HCT116 (cell line): ENCODE data around the gene GNB1. TPM values are rescaled to one million over a fixed set of nuclear protein-coding genes. Genes with fewer than 3 reads are reported as not detected.

ENCODE experiments used
- ATAC-seq: fragments of 200-7000 bp; cut with Tn5 transposase; 2 replicates; pipeline ENCODE4 v1.9.1; 2020; ENCODE audit warnings: mild to moderate bottlenecking, moderate library complexity
- BruUV-seq: library from RNA; stranded (reverse); fragments of 400-500 nt; replicated peaks from 2 replicates; lab custom pipeline; 2021; lab: Mats Ljungman, UMichigan
- CTCF ChIA-PET: fragments of 300-600 bp; sonication (Branson Sonifier 250); formaldehyde crosslinking; loops from one replicate; lab custom pipeline; 2021; ENCODE audit warnings: antibody characterized with exemption; lab: Charles Lee
- POLR2A ChIA-PET: fragments of 300-600, 350-600 bp; sonication (Branson Sonifier 250); formaldehyde crosslinking; loops from one replicate; lab custom pipeline; 2021; ENCODE audit warnings: antibody characterized with exemption; lab: Charles Lee
- RAD21 ChIA-PET, 2 experiments: fragments of 300-600 bp; sonication (Branson Sonifier 250); formaldehyde crosslinking; loops; one replicate each; lab custom pipeline; 2023; ENCODE audit warnings: low total read pairs in 2 of 2; ENCODE audit not compliant: uncharacterized antibody in 2 of 2, unreplicated experiment in 2 of 2, low non-redundant PET in 1 of 2; lab: Charles Lee
- DNase-seq: peaks from one replicate; pipeline ENCODE4 v3.0.0-alpha.2; 2010; ENCODE audit warnings: low read depth, low spot score
- H2AFZ ChIP-seq: fragments of 200-600 bp; shearing (Covaris generic), sonication (generic); 2 replicates; pipeline ENCODE4 v1.6.1; 2017; ENCODE audit warnings: low read depth, mixed run types, mixed read lengths, antibody characterized with exemption, low read length; ENCODE audit not compliant: poor library complexity, severe bottlenecking
- H3K27ac ChIP-seq: 2 replicates; pipeline ENCODE4 v1.5.1; 2012; ENCODE audit warnings: low read depth, low read length
- H3K27me3 ChIP-seq: fragments of 200-600 bp; sonication (generic); 2 replicates; pipeline ENCODE4 v1.6.1; 2016; ENCODE audit warnings: mixed run types, low read length, mixed read lengths; ENCODE audit not compliant: insufficient read depth
- H3K36me3 ChIP-seq, 2 experiments: fragments of 200-500 bp in 1 of 2; fragments of 200-600 bp in 1 of 2; sonication (Bioruptor generic) in 1 of 2; sonication (generic) in 1 of 2; 2 replicates each; pipeline versions ENCODE4 v1.5.1 to v1.6.1; 2014 to 2016; ENCODE audit warnings: low read length in 2 of 2, inconsistent platforms in 1 of 2, mixed read lengths in 1 of 2, mixed run types in 1 of 2; ENCODE audit not compliant: insufficient read depth in 2 of 2, control insufficient read depth in 1 of 2
- H3K4me1 ChIP-seq, 2 experiments: fragments of 200-600 bp in 1 of 2; sonication (generic) in 1 of 2; 2 replicates each; pipeline versions ENCODE4 v1.5.1 to v1.6.1; 2012 to 2017; ENCODE audit warnings: low read length in 2 of 2, inconsistent platforms in 1 of 2, mild to moderate bottlenecking in 1 of 2, mixed read lengths in 1 of 2, mixed run types in 1 of 2, moderate library complexity in 1 of 2; ENCODE audit not compliant: insufficient read depth in 2 of 2, control insufficient read depth in 1 of 2
- H3K4me2 ChIP-seq: fragments of 200-600 bp; sonication (generic); 2 replicates; pipeline ENCODE4 v1.6.1; 2017; ENCODE audit warnings: mixed run types, low read length, mixed read lengths
- H3K4me3 ChIP-seq, 2 experiments: fragments of 200-600 bp in 1 of 2; sonication (generic) in 1 of 2; replicated peaks in 1 of 2; 2 replicates each; pipeline ENCODE4 v1.5.1; 2011 to 2016; ENCODE audit warnings: low read length in 2 of 2, control low read depth in 1 of 2, low read depth in 1 of 2, mild to moderate bottlenecking in 1 of 2, mixed read lengths in 1 of 2, mixed run types in 1 of 2
- H3K79me2 ChIP-seq: fragments of 200-600 bp; sonication (generic); 2 replicates; pipeline ENCODE4 v1.6.1; 2017; ENCODE audit warnings: mild to moderate bottlenecking, mixed run types, low read length, moderate library complexity, mixed read lengths; ENCODE audit not compliant: insufficient read depth
- H3K9ac ChIP-seq: fragments of 200-600 bp; sonication (generic); 2 replicates; pipeline ENCODE4 v1.6.1; 2016; ENCODE audit warnings: low read length, mixed read lengths
- H3K9me2 ChIP-seq: fragments of 200-600 bp; sonication (generic), shearing (Covaris generic); 2 replicates; pipeline ENCODE4 v1.6.1; 2017; ENCODE audit warnings: mixed run types, mild to moderate bottlenecking, moderate library complexity; ENCODE audit not compliant: insufficient read depth
- H3K9me3 ChIP-seq, 2 experiments: fragments of 200-500 bp in 1 of 2; fragments of 200-600 bp in 1 of 2; sonication (Bioruptor generic) in 1 of 2; sonication (generic) in 1 of 2; 2 replicates each; pipeline ENCODE4 v1.6.1; 2014 to 2017; ENCODE audit warnings: low read length in 2 of 2, mixed read lengths in 2 of 2, inconsistent platforms in 1 of 2, low read depth in 1 of 2, mild to moderate bottlenecking in 1 of 2, mixed run types in 1 of 2, moderate library complexity in 1 of 2; ENCODE audit not compliant: control insufficient read depth in 1 of 2, insufficient read depth in 1 of 2
- H4K20me1 ChIP-seq: fragments of 200-600 bp; sonication (generic), shearing (Covaris generic); 2 replicates; pipeline ENCODE4 v1.6.1; 2017; ENCODE audit warnings: mixed run types, mild to moderate bottlenecking, moderate library complexity; ENCODE audit not compliant: insufficient read depth
- CEBPB ChIP-seq: IDR thresholded peaks from 2 replicates; pipeline ENCODE4 v1.6.1; 2012; ENCODE audit warnings: low read depth
- EGR1 ChIP-seq: IDR thresholded peaks from 2 replicates; pipeline ENCODE4 v1.6.1; 2012; ENCODE audit warnings: low read depth
- ELF1 ChIP-seq: IDR thresholded peaks from 2 replicates; pipeline ENCODE4 v1.6.1; 2012; ENCODE audit warnings: low read depth, borderline replicate concordance
- JUND ChIP-seq: IDR thresholded peaks from 2 replicates; pipeline ENCODE4 v1.6.1; 2012
- RAD21 ChIP-seq: IDR thresholded peaks from 2 replicates; pipeline ENCODE4 v1.6.1; 2012; ENCODE audit warnings: low read depth, mild to moderate bottlenecking
- REST ChIP-seq: IDR thresholded peaks from 2 replicates; pipeline ENCODE4 v1.6.1; 2012; ENCODE audit warnings: low read depth
- SIN3A ChIP-seq: IDR thresholded peaks from 2 replicates; pipeline ENCODE4 v1.6.1; 2012; ENCODE audit warnings: low read depth
- ZBTB33 ChIP-seq: IDR thresholded peaks from 2 replicates; pipeline ENCODE4 v1.6.1; 2011; ENCODE audit warnings: mild to moderate bottlenecking, low read length, moderate library complexity; ENCODE audit not compliant: insufficient replicate concordance; ENCODE audit errors: extremely low read depth
- ZNF274 ChIP-seq: fragments of 200-500 bp; sonication (Bioruptor generic); IDR thresholded peaks from 2 replicates; pipeline ENCODE4 v1.6.1; 2014; ENCODE audit warnings: mild to moderate bottlenecking, low read depth, low read length, inconsistent platforms
- intact Hi-C: fragments of 100-400 bp; cut with micrococcal nuclease; formaldehyde crosslinking; loops from 2 replicates; pipeline ENCODE4 v1.10.0; 2022
- total RNA-seq: library from RNA; stranded (reverse); gene quantifications from one replicate; pipeline ENCODE4 v1.2.1, GENCODE V29; 2021; ENCODE audit not compliant: unreplicated experiment

Gene GNB1
- total RNA-seq, 1 experiment from 2014 or later: 371 TPM

GRCh38 chr1:1922956-1923833, 32.3 kb upstream of the GNB1 start (continued):
- TF ChIP-seq REST (no peak), ZNF274 (no peak), EGR1 (no peak), CEBPB (no peak), JUND (no peak), RAD21 (no peak)

DNA sequence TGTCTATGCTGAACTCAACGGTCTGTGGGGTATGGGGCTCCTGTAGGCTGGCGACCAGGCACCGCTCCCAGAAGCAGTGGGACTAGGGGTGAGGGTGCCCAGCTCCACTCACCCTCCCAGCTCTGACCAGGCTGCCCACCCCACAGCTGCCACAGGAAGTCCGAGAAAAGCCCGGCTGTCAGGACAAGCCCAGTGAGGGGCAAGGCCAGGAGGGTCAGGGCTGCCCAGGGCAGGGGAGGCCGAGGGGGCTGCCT, 31.7 kb upstream of the GNB1 start:
- Histone ChIP-seq H3K9me3 (no peaks in the 10 kb centered on the region), H4K20me1 (no peaks in the 10 kb centered on the region), H3K4me2 (no peak overlapping the region), H3K79me2 (0 out of 2 replicates have a peak, but pooled peaks cover 8% of the 10 kb centered on the region), H3K27me3 (no peaks in the 10 kb centered on the region), H3K4me1 (peaks cover 11 to 24% of the 10 kb centered on the region in 2 experiments), H3K36me3 (no peaks in the 10 kb centered on the region), H2AFZ (no peak overlapping the region), H3K4me3 (no peak overlapping the region), H3K9ac (no peak overlapping the region), H3K9me2 (no peaks in the 10 kb centered on the region), H3K27ac (no peak overlapping the region; the same call in 1 of the 2 replicates)
- ATAC-seq (no peak), DNase-seq (no peak)
- BruUV-seq: no TSS peak
- TF ChIP-seq SIN3A (no peak), ELF1 (no peak), ZBTB33 (no peak)
- intact Hi-C loops: no loop called here
- ChIA-PET RAD21 (no interaction called here), CTCF (no interaction called here), POLR2A (no interaction called here)
